Thoracic aorta (tissue), 2 donors: ENCODE results near the gene ANKRD53. TPM values are rescaled to one million over a fixed set of nuclear protein-coding genes. Genes with fewer than 3 reads are reported as not detected.

Source experiments
- ATAC-seq: fragments of 150-250 bp; one replicate; pipeline ENCODE4 v1.8.0; 2017; ENCODE audit warnings: low read depth; ENCODE audit not compliant: insufficient number of reproducible peaks, low FRiP score
- DNase-seq: peaks from one replicate; pipeline ENCODE4 v3.0.0-alpha.2; 2020; ENCODE audit warnings: low spot score
- H3K27ac ChIP-seq, 2 donors: fragments of 200-600 bp; sonication (generic); 1 replicate in 1 of 2; 2 replicates in 1 of 2; pipeline ENCODE4 v1.5.1; 2016; ENCODE audit warnings: mild to moderate bottlenecking in 2 of 2, moderate library complexity in 2 of 2
- H3K27me3 ChIP-seq: fragments of 200-600 bp; sonication (generic); replicated peaks from 2 replicates; pipeline ENCODE4 v1.6.0; 2016; ENCODE audit warnings: mild to moderate bottlenecking; ENCODE audit not compliant: insufficient read depth
- H3K36me3 ChIP-seq: fragments of 200-600 bp; sonication (generic); one replicate; pipeline ENCODE4 v1.5.1; 2016
- H3K4me1 ChIP-seq, 2 donors: fragments of 200-600 bp; sonication (generic); 1 replicate in 1 of 2; 2 replicates in 1 of 2; pipeline versions ENCODE4 v1.5.1 to v1.6.0; 2016; ENCODE audit warnings: low read depth in 2 of 2, mild to moderate bottlenecking in 1 of 2; ENCODE audit not compliant: control insufficient read depth in 1 of 2
- H3K4me3 ChIP-seq: fragments of 200-600 bp; sonication (generic); 2 replicates; pipeline ENCODE4 v1.5.1; 2016; ENCODE audit warnings: mild to moderate bottlenecking
- H3K9me3 ChIP-seq: fragments of 200-600 bp; sonication (generic); 2 replicates; pipeline ENCODE4 v1.5.1; 2016
- CTCF ChIP-seq: fragments of 200-600 bp; sonication (generic); IDR thresholded peaks from one replicate; pipeline ENCODE4 v1.5.1; 2019; ENCODE audit warnings: antibody characterized with exemption
- total RNA-seq, 2 donors: library from RNA; depleted of rRNA; stranded (reverse); fragments of >200 nt; gene quantifications; one replicate each; pipeline versions ENCODE4 v1.1.0 to v1.2.3, GENCODE V29; 2016

ANKRD53 gene
- total RNA-seq, 2 donors from 2014 or later = 0.49 to 4.6 TPM

- Histone ChIP-seq H3K27ac (no peak overlapping the region), H3K27me3 (no peaks in the 10 kb centered on the region), H3K9me3 (no peaks in the 10 kb centered on the region), H3K4me3 (peak overlapping the region; percentile 59), H3K4me1 (peaks cover 0 to 4% of the 10 kb centered on the region in 2 donors), H3K36me3 (no peaks in the 10 kb centered on the region)
- TF ChIP-seq CTCF = no peak
- DNase-seq (no peak), ATAC-seq (no peak)
These were observed 30.8 kb upstream of the ANKRD53 start for GRCh38 chr2:70947556-70948184.

- no peaks in the 10 kb centered on the region for H3K36me3 ChIP-seq
- no peak overlapping the region for H3K27ac ChIP-seq
- peak overlapping the region; percentile 59 for H3K4me3 ChIP-seq
- peak; percentile 73 for TF ChIP-seq CTCF
- ATAC-seq = peak; percentile 49
- H3K9me3 ChIP-seq = no peaks in the 10 kb centered on the region
- no peaks in the 10 kb centered on the region for H3K27me3 ChIP-seq
- H3K4me1 ChIP-seq = peaks cover 0 to 4% of the 10 kb centered on the region in 2 donors
- DNase-seq = no peak
These were observed 30.0 kb upstream of the ANKRD53 start for GRCh38 chr2:70948337-70949003.

- Histone ChIP-seq H3K4me3 (no peak overlapping the region), H3K27me3 (peaks cover 2% of the 10 kb centered on the region), H3K36me3 (no peaks in the 10 kb centered on the region), H3K9me3 (no peaks in the 10 kb centered on the region), H3K27ac (no peak overlapping the region), H3K4me1 (peaks cover 0 to 4% of the 10 kb centered on the region in 2 donors)
- DNase-seq (no peak), ATAC-seq (no peak)
- TF ChIP-seq CTCF = no peak
These were observed 29.3 kb upstream of the ANKRD53 start for GRCh38 chr2:70949086-70949485.

- no peak for ATAC-seq
- no peaks in the 10 kb centered on the region for H3K36me3 ChIP-seq
- peaks cover 5% of the 10 kb centered on the region for H3K27me3 ChIP-seq
- DNase-seq = no peak
- no peaks in the 10 kb centered on the region for H3K4me1 ChIP-seq
- TF ChIP-seq CTCF = no peak
- no peak overlapping the region for H3K4me3 ChIP-seq
- no peaks in the 10 kb centered on the region for H3K9me3 ChIP-seq
- no peak overlapping the region for H3K27ac ChIP-seq
These were observed 23.5 kb upstream of the ANKRD53 start for GRCh38 chr2:70954886-70955285.

- TF ChIP-seq CTCF = no peak
- Histone ChIP-seq H3K9me3 (no peaks in the 10 kb centered on the region), H3K4me3 (no peak overlapping the region), H3K27me3 (peaks cover 5% of the 10 kb centered on the region), H3K36me3 (no peaks in the 10 kb centered on the region), H3K4me1 (no peaks in the 10 kb centered on the region), H3K27ac (no peak overlapping the region)
- DNase-seq = no peak
- no peak for ATAC-seq
These were observed 22.3 kb upstream of the ANKRD53 start for GRCh38 chr2:70956141-70956540.
